Stimulated activated CD4-positive, alpha-beta T cell treated with anti-CD3 and anti-CD28 coated beads, Interleukin-2, amount 100 ng/mL, for 4 hours (primary cell): ENCODE results near the gene KIF1A.
"Not testable (repeated sequence)": the region's sequence is repeated elsewhere in the genome, so short reads cannot be mapped to it uniquely, and the experiment has no call there.

ENCODE experiments used
- DNase-seq: peaks from one replicate; pipeline ENCODE4 v3.0.0-alpha.2; 2020; ENCODE audit warnings: low read depth

KIF1A gene

GRCh38 chr2:240848900-240849680 lies 29.1 kb upstream of the KIF1A start:
- DNase-seq: no peak

DNA sequence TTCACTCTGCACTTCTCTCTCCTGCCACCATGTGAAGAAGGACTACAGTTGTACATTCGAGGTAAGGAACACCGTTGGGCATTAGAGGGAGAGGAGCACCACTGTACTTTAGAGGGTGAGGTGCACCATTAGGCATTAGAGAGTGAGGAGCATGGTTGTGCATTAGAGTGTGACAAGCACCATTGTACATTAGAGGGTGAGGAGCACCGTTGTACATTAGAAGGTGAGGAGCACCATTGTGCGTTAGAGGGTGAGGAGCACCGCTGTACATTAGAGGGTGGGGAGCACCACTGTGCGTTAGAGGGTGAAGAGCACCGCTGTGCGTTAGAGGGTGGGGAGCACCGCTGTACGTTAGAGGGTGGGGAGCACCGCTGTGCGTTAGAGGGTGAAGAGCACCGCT lies 27.8 kb upstream of the KIF1A start:
- DNase-seq: no peak

GRCh38 chr2:240846873-240847595 lies 27.0 kb upstream of the KIF1A start:
- DNase-seq: no peak

DNA sequence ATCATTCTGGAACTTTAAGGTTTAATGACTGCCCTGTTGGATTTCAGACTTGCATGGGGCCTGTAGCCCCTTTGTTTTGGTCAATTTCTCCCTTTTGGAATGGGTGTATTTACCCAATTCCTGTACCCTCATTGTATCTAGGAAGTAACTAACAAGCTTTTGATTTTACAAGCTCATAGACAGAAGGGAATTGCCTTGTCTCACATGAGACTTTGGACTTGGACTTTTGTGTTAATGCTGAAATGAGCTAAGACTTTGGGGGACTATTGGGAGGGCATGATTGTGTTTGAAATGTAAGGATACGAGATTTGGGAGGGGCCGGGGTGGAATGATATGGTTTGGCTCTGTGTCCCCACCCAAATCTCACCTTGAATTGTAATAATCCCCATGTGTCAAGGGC lies 26.3 kb upstream of the KIF1A start:
- DNase-seq: not testable (repeated sequence)

DNA sequence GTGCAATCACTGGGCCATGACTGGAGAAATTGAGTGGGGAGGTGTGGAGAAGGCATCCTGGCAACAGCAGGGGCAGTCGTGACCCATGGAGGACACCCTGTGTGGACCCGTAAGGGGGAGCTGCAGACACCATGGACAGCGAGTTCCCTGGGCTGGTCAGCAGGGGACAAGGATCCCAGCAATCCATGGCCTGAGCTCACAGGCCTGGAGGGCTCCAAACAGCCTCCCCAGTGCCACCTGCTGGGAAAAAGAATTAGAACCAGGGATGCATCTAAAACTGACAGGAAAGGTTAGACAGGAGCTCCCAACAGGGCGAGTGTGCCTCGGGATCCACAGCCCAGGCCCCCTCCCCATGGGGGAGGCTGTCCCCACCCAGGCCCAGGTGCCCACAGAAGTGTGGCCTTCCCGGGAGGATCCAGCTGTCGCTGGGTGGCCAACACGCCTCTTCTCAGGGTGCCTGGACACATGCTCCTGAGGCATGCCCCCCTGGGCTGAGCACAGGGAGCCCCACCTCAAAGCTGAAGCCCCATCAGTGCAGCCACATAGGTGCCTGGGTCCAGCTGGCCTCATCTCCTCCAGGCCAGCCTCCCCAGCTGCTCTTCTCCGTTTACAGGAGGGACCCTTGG lies 20.5 kb upstream of the KIF1A start:
- DNase-seq: no peak

- DNase-seq: no peak
Measured at GRCh38 chr2:240839152-240840143, 19.4 kb upstream of the KIF1A start.

- DNase-seq: no peak
Measured at GRCh38 chr2:240837621-240838020, 17.6 kb upstream of the KIF1A start.

DNA sequence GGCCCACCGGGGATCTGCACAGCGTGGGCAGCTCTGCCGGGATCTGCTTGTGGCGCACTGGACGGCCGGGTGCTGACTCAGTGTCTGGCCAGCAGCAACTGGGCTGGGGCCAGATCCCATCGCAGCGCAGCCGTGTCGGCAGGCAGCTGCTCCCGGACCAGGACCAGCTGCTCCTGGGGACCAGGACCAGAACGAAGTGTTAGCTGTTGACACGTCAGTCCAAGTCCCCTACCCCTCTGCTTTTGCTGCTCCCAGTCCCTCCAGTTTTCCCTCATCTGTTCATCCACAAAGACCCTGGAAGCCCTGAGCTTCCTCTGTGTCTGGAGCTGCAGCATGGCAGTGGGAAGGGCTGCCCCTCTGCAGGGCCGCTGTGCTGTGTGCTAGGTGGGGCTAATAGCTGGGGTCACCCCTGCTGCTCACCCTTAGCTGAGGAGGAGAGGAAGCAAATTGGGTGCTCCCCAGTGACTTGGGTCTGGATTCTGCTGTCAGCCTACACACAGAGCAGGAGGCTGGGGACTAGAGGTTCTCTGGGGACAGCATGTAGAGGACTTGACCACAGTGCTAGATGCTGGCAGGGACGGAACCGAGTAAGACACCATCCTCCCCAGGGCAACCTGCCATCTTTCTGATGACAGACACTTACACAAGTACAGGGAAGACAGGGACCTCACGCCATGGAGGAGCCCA lies 16.9 kb upstream of the KIF1A start:
- no peak for DNase-seq

- DNase-seq: no peak
Measured at GRCh38 chr2:240835528-240835927, 15.5 kb upstream of the KIF1A start.

DNA sequence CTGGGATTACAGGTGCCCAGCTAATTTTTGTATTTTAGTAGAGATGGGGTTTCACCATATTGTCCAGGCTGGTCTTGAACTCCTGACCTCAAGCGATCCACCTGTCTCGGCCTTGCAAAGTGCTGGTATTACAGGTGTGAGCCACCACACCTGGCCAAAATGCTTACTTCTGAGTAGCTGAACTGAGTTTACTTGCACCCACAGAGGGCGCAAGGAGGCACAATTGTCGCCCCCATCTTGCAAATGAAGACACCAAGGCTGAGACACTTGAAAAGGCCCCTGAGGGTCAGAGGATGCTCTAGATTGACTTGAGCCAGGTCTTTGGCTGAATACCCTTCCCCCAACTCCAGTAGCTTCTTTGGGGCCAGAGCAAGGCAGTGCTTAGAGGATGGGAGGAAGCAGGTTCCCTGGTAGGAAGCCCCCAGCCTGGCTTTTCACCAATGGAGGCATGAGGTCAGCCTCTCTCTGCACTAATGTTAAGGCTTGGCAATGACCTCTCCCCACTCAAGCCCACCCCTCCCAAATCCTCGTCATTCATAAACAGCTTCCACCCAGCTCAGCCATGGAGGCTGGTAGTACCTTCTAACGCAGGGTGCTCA lies 14.5 kb upstream of the KIF1A start:
- no peak for DNase-seq

GRCh38 chr2:240833724-240834285 lies 13.8 kb upstream of the KIF1A start:
- no peak for DNase-seq

DNA sequence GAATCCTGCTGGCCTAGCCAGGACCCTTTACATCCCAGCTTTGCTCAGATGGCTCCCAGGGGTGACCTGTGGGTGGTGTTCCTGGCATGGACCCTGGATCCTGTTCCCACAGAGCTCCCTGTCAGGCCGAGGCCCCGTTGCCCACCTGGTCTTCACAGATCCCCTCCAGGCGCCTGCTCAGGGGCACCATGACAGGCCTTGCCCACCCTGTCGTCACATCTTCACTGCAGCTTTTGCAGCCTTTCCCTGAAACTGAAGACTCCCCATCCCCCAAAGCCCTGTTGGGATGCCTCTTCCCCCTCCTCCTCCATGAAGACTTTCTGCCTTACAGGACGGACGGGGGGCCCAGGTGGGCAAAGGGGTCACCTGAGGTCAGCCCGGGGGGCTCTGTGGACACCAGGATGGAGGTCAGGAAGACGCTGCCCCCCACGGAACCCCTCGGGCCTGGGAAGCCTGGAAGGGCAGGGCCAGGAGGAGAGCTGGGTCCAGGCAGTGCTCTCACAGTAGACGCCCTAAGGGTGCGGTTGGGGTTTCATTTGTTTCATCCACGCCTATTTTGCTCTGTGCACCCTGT lies 13.0 kb upstream of the KIF1A start:
- no peak for DNase-seq

DNA sequence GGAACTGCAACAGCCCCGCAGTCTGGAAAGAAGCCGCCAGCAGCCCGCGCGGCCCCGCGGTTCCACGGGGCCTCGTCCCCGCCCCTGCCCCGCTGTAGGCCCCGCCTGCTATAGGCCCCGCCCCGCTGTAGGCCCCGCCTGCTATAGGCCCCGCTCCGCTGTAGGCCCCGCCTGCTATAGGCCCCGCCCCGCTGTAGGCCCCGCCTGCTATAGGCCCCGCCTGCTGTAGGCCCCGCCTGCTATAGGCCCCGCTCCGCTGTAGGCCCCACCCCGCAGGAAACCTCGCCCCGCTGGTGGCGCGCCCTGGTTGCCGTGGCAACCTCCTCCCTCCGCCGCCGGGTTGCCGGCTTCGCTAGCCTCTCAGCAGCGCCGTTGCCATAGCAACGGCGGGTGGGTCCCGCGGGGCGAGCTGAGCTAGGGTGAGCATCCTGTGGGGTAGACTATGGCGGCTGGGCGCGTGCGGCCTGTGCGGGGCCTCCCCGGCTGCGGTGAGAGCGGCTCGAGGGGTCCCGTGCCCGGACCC lies 12.2 kb upstream of the KIF1A start:
- DNase-seq: peak; percentile 97

DNA sequence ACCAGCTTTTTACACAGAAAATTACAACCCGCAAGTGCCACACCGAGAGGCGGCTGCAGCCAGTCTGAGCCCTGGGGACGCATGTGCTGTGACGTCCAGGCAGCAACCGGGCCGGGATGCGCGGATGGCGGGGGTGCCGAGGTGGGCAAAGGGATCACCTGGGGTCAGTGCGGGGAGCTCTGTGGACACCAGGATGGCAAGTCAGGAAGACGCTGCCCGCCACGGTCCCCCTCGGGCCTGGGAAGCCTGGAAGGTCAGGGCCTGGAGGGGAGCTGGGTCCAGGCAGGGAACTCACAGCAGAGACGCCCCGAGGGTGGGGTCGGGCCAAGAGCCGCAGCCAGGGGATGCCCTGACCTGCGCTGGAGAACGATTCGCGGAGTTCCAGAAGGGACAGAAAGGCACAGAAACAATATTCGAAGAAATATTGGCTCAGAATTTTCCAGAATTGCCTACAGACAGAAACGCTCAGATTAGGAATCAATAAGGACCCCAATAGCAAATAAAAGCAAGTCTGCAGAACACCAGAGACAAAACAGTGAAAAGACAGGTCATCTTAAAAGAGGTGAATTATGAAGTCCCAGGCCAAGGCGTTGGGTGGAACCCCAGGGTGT lies 11.7 kb upstream of the KIF1A start:
- DNase-seq: no peak

DNA sequence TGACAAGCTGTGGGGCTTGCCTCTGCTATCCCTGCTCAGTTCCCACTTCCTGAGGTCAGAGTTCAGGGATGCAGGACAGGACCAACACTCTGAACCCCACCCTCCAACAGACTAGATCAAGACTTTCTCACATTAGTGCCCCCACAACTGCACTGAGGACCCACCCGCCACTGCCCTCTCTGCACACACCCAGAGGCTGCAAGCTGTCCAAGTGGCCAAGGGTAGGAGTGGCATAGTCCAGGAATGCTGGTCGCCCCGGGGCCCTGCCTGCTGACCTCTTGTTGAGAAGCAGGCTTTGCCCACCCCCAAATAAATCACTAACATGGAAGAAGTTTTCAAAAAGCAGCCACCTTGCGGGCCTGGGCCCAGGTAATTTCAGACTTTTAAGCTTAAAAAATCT lies 5.5 kb upstream of the KIF1A start:
- DNase-seq: no peak

DNA sequence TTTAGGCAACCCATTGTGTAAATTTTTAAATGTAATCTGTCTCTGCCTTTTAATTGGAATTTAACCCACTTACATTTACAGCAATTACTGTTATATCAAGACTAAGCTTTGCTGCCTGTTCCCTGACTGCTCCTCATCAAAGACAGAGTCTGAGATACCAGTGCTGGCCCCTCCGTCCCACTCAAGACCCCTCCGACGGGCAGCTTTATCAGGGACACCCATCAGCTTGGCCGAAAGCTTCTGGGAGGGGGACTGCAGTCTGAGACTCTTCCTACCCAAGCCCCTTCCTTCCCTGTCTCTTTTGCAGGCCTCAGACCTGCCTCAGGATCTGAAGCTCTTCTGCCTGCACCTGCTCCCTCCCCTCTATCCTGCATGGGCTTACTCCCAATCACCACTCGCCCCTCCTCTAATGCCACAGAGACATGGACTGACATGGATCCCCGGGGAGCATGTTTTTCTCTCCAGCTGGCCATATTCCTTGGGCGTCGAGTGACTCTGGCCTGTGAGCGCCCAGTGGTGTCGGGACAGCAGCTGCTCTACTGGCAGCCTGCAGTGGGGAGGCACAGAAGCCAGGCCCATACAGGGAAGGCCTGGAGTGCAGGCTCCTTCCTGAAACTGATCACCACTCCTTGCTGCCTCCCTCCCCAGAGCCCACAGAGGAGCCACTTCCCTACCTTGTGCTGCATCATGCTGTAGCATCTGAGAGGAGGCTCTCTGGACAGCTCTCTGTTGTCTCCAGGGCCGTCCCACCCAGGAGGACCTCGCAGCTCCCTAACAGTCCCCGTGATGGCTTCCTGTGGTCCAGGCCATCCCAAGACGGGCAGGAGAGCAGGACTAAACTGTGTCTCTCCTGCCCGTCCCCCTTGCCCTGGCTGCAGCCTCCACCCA lies 3.7 kb upstream of the KIF1A start:
- DNase-seq: no peak

DNA sequence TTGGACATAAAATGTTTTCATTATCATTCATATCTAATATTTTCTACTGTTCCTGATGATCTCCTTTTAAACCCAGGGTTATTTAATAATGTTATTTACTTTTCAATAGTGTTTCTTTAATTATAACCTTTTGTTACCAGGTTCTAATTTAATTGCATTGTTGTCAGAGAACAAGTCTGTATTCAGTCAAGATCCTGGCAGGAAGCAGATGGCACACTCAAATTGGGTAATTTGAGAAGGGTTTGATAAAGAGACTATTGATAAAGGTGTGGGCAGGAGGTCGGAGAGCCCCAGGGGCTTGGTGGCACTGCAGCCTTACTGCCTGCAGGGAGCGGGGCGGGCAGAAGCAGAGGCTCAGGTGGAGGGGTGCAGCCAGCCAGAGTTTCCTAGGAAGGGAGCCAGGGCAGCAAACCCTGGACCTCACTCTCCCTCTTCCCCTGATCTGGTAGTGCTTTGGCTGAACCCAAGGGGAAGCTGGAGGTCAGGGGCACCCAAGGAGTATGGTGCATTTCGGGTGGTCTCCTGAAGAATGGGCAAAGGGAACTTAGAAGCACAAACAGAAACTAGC lies 2.3 kb upstream of the KIF1A start:
- no peak for DNase-seq

DNA sequence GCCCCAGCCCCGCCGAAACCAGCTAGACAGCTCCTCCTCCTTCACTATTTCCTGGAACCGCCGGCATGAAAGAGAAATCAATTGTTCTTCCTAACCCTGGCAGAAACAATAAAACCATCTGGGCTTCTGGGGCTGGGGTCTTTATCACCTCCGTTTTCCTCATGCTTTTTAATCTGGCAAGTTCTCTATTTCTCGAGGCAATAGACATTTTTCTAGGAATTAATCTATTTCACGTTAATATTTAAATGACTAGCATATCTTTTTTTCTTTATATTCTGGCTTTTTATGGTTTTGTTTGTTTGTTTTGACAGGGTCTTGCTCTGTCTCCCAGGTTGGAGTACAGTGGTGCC lies 1.4 kb upstream of the KIF1A start:
- DNase-seq: no peak
